ENCODE measurements around the gene GPR4. TPM values are rescaled to one million over a fixed set of nuclear protein-coding genes. Genes with fewer than 3 reads are reported as not detected.

Gene GPR4
- total and polyA plus RNA-seq, 2 of the 8 experiments (the other 6 are each of a cell fraction or from before 2014, with no cell fraction given) = 0.19 to 0.39 TPM

DNA sequence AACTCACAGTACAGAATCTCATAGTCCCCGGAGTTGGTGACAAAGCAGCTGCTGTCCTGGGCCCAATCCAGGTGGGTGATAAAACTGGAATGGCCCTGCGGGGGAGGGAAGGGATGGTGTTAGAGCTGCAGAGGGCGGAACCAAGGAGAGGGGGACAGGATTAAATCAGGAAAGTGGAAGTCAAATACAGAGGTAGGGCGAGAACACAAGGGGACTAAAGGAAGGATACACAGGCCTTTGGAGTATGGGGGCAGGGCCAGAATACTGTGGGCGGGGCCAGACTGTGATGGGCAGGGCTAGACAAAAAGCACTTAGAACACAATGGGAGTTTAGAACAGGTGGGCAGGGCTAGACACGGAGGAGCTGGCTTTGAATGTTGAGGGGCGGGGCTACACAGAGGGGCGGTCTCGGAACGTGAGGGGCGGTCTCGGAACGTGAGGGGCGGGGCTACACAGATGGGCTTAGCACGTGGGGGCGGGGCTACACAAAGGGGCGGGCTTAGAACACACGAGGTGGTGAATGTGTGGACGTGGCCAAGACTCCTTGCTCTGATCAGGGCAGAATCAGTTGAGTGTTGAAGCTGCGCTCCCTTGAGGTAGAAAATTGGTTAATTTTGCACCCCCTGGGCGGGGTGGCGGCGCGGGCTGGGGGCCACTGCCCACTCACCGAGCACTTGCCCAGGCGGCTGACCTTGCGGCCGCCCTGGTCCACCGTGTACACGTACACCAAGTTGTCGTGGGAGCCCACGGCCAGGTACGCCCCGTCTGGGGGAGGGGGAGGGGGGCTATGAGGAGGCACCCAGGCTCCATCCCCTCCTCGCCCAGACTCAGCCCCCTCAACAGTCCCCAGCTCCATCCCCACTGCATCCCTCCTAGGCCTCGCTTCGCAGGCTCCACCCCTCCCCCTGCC, 14.0 kb upstream of the GPR4 start (continued):
- TF ChIP-seq RAD21 (IDR thresholded peaks at IDR 0.05 in 1 of 2, conservative IDR thresholded peaks at IDR 0.05 in 1 of 2; ENCODE audit: low read depth in 2 of 2, low read length in 2 of 2) (no peak), KDM1A (IDR thresholded peaks at IDR 0.05; ENCODE audit: borderline replicate concordance, low read length) (peak; percentile 69; the same call in 1 of the 2 replicates), CTBP2 (IDR thresholded peaks at IDR 0.05; ENCODE audit: borderline replicate concordance, insufficient read depth, insufficient read length, low read length) (no peak), SRF (IDR thresholded peaks at IDR 0.05; ENCODE audit: low read depth, low read length) (no peak), GABPA (IDR thresholded peaks at IDR 0.05; ENCODE audit: borderline replicate concordance, insufficient read depth, low read length) (peak; percentile 76; the same call in 1 of the 2 replicates), KDM4A (IDR thresholded peaks at IDR 0.05; ENCODE audit: low read depth, low read length, severe bottlenecking) (no peak), YY1 (IDR thresholded peaks at IDR 0.05; ENCODE audit: low read depth, low read length) (no peak), ATF3 (IDR thresholded peaks at IDR 0.05; ENCODE audit: insufficient read depth, low read depth, low read length) (no peak), SIN3A (conservative IDR thresholded peaks at IDR 0.05 in 1 of 2, IDR thresholded peaks at IDR 0.05 in 1 of 2; ENCODE audit: low read depth in 1 of 2, low read length in 2 of 2) (peak in 1 of 2 experiments; percentile 62; a peak in 3 of 4 replicates), RFX5 (IDR thresholded peaks at IDR 0.05; ENCODE audit: borderline replicate concordance, low read depth, low read length) (no peak), POU5F1 (IDR thresholded peaks at IDR 0.05; ENCODE audit: low read depth, low read length) (no peak), TCF12 (IDR thresholded peaks at IDR 0.05; ENCODE audit: low read depth, low read length) (no peak), NRF1 (IDR thresholded peaks at IDR 0.05; ENCODE audit: low read depth, low read length) (no peak), BCL11A (IDR thresholded peaks at IDR 0.05; ENCODE audit: low read depth in 2 of 2, low read length in 2 of 2) (no peak), USF2 (IDR thresholded peaks at IDR 0.05; ENCODE audit: low read length) (no peak), RBBP5 (IDR thresholded peaks at IDR 0.05; ENCODE audit: borderline replicate concordance, low read depth, low read length) (0 out of 2 replicates have a peak, but pooled peaks have one; percentile 75), EP300 (IDR thresholded peaks at IDR 0.05; ENCODE audit: borderline replicate concordance in 1 of 2, low read depth in 2 of 2, low read length in 2 of 2) (no peak), TBP (IDR thresholded peaks at IDR 0.05; ENCODE audit: low read depth, low read length) (peak; percentile 45; the same call in 1 of the 2 replicates), SIRT6 (IDR thresholded peaks at IDR 0.05; ENCODE audit: low read length) (no peak)
